Left lobe of liver (tissue), 2 donors: ENCODE data around the gene TUBB4B. TPM values are rescaled to one million over a fixed set of nuclear protein-coding genes. Genes with fewer than 3 reads are reported as not detected.
"Not testable (repeated sequence)": the region's sequence is repeated elsewhere in the genome, so short reads cannot be mapped to it uniquely, and the experiment has no call there.

Experiments
- ATAC-seq: fragments of 200-7000 bp; cut with Tn5 transposase; one replicate; pipeline ENCODE4 v1.9.1; 2020; ENCODE audit warnings: mild to moderate bottlenecking, moderate library complexity
- DNase-seq: peaks from one replicate; pipeline ENCODE4 v3.0.0-alpha.2; 2020; ENCODE audit warnings: low spot score
- total RNA-seq: library from RNA; stranded (reverse); gene quantifications from one replicate; pipeline ENCODE4 v1.2.1, GENCODE V29; 2021
- donor health status: DM: no; HTN: no; CAD: no; lungs with moderate emphysema.
- donor health status: DM: no; HTN: yes; CAD: no.

TUBB4B gene
- total RNA-seq, 1 donor from 2014 or later: 123 TPM

GRCh38 chr9:137250329-137251193 lies 9.5 kb downstream of the TUBB4B start:
- no peak for DNase-seq

DNA sequence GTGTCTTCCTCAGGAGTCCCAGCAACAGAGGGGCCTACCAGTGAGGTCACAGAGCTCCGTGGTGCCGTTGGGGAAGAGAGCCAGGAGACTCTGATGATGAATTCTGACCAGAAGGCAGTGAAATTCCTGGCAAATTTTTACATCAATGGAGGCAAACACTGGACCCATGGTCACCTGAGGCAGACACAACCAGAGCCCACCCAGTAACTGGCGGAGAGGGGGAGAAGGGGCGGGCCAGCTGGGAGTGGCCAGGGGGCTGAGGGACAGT lies 10.0 kb downstream of the TUBB4B start, which contains the start of gene STPG3:
STPG3 (plus strand) TSS at position 93 of the 268 bp plus-strand sequence; CDS start at position 94, 1 bp downstream.
- no peak for DNase-seq
- ATAC-seq: no peak

More at GRCh38 chr9:137250329-137251193, 9.5 kb downstream of the TUBB4B start:
- no peak for ATAC-seq

DNA sequence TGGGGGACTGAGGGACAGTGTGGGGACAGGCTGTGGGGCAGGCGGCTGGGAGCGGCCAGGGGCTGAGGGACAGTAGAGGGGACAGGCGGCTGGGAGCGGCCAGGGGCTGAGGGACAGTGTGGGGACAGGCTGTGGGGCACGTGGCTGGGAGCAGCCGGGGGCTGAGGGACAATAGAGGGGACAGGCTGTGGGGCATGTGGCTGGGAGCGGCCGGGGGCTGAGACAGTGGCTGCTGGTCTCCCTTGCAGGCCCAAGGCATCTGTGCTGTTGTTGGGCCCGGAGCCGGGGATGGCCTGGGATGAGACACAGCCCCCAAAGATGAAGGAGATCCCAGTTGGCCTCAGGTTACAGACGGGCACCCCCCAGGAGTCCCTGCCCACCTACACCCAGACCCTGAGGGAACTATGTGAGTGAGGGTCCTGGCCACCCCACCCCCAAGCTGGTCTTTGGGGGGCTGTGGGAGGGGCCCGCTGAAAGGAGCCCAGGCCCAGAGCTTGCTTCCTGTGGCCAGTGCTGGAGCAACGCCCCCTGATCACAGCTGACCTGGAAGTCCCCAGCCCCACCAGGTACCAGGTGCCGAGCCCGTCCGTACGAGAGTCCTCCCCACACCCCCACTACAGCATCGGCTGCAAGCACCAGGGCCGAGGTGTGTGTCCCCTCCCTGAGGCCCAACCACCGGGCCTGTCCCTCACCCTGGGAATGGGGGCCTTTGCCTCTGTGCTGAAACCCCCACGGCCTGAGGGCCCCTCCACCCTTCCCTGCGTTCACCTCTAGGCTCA lies 10.6 kb downstream of the TUBB4B start:
- DNase-seq: no peak
- ATAC-seq: no peak

- ATAC-seq (no peak), DNase-seq (no peak)
Observed at GRCh38 chr9:137252555-137253506, 11.7 kb downstream of the TUBB4B start.

DNA sequence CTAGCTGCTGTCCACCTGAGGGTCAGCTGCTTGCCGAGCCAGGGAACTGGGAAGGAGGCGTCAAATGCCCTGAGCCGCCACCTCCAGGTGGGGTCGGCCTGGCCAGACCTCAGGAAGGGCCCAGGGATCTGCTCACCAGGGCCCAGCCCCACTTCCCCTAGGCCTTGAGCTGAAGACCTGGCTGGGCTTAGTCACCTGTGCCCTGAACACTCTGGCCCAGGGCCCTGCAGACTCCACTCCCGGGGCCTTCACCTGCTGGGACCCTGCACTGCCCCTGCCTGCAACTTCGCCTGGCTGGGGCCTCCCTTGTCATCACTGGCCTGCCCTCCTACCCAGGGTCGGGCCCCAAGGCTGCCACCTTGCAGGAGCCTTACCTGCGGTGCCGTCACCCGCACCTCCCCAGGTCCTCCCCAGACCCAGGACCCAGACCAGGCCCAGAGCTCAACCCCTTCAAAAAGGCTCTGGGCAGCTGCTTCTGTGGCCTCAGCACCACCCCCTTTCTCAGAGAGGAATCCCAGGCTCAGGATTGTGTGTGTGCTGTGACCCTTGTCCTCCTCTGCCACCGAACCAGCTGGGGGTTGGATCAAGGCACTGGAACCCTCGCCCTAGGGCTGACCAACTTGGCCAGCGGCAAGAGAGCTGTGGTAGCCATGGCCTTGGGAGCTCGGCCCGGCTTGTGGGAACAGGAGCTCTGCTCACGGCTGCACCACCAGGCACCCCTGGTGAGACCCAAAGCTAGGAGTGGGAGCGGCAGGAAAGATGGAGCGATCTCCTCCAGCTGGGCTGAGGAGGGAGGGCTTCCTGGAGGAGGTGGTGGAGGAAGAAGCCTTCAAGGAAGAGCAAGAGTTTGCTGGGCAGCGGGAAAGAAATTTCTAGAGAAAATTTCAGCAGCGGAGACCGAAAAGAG lies 12.9 kb downstream of the TUBB4B start:
- DNase-seq (peak; percentile 82), ATAC-seq (peak; percentile 74)

DNA sequence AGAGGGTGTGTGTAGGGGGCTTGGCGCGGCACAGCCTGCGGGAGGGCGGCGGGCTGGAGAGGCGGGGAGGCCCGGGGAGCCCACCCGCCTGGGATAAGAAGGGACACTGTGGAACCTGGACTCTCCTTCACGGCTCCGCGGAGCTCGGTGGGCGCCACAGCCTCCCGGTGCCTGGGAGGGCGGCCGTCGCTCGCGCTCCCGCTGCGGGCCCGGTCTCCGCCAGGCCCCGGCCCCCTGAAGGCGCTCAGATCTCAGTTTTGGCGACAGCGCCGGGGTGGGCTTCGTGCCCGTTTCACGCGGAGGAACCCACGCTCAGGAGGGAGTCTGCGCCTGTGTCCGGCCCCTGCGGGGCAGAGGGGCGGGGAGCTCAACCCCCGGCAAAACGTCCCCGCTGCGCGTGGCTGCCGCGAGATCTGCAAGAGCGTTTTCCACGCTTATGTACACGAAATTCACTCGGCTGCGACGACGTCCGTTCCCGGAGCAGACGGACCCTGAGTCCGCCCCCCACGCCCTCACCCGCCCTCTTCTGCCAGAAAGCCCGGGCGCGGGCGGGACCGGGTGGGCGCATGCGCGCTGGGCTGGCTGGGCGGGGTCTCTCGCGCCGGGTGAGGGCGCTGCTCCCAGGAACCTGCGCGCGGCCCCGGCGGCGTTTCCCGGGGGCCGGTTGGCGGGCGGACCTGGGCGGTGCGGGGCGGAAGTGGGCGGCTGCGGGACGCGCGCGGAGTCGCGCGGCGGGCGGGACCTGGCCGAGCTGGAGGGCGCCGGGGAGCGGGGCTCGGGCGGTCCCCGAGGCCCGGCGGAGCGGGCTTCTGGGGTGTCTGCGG lies 13.7 kb downstream of the TUBB4B start, which contains the start of gene NELFB:
NELFB (plus strand) TSS at position 704 of the 824 bp plus-strand sequence.
- peak; percentile 83 for ATAC-seq

GRCh38 chr9:137255448-137256114 lies 14.5 kb downstream of the TUBB4B start:
- DNase-seq (no peak), ATAC-seq (peak; percentile 24)

More for the DNA sequence above, 13.7 kb downstream of the TUBB4B start, which contains the start of gene NELFB:
- peak; percentile 97 for DNase-seq

DNA sequence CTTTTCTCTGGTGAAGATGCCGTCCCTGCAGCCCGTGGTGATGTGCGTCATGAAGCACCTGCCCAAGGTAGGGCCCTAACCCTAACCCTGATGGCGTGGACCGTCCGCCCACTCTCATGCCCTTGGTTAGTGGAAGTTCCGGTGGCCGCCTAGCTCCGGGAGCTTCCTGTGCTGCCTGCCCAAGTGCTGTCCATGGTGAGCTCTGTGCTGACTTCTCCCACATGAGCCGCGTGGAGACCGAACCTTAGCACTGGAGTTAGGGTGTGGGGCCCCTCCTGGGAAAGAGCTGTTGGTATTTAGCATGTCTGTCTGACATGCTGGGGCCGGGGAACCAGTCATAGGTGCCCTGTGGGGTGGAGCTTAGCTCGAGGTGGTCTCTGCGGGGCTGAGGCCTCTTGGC lies 15.3 kb downstream of the TUBB4B start:
- DNase-seq (no peak), ATAC-seq (no peak)

- DNase-seq (no peak), ATAC-seq (no peak)
Observed at GRCh38 chr9:137256856-137257255, 15.8 kb downstream of the TUBB4B start.

- ATAC-seq: not testable (repeated sequence)
- DNase-seq: peak; percentile 48
Observed at GRCh38 chr9:137262173-137262908, 21.3 kb downstream of the TUBB4B start.

GRCh38 chr9:137262909-137263285 lies 21.8 kb downstream of the TUBB4B start:
- ATAC-seq: no peak
- no peak for DNase-seq

DNA sequence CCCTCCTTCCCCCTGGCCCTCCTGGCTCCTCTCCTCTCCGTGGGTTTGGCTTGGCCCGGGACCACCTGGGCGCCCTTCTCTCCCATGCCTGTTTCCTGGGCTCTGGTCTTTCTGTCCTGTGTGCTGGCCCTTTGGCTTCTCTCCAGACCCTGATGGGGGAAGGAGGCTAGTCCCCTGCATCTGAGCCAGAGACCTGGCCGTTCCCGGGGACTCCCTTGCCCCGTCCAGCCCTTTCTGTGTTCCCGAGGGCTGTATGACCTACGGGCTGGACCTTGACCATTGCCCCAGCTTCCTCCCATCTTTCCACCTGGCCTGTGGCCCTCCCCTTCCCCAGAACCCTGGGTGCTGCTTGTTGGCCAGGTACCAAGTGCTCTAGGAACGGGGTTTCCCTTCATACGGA lies 22.4 kb downstream of the TUBB4B start:
- peak; percentile 17 for ATAC-seq
- DNase-seq: no peak

- DNase-seq: no peak
Observed at GRCh38 chr9:137264067-137264466, 23.0 kb downstream of the TUBB4B start.

DNA sequence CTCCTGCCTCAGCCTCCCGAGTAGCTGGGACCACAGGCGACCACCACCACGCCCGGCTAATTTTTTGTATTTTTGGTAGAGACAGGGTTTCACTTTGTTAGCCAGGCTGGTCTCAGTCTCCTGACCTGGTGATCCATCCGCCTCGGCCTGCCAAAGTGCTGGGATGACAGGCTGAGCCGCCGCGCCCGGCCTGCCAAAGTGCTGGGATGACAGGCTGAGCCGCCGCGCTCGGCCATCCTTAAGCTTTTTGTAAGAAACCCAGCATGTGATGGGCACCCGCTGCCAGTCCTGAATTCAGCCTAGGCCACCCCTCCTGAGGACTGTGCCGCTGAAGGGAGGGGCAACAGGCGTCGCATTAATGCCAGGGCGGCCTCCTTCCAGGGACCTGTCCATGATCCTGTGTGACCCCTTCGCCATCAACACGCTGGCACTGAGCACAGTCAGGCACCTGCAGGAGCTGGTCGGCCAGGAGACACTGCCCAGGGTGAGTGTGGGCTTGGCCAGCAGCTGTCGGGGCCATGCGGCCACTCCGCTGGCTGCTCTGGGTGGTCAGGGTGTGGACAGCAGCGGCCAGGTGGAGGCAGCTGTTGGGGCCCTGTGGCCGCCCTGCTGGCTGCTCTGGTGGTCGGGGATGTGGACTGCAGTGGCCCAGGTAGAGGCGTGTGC lies 24.5 kb downstream of the TUBB4B start:
- DNase-seq: no peak
- ATAC-seq: no peak

More at GRCh38 chr9:137264067-137264466, 23.0 kb downstream of the TUBB4B start:
- no peak for ATAC-seq

DNA sequence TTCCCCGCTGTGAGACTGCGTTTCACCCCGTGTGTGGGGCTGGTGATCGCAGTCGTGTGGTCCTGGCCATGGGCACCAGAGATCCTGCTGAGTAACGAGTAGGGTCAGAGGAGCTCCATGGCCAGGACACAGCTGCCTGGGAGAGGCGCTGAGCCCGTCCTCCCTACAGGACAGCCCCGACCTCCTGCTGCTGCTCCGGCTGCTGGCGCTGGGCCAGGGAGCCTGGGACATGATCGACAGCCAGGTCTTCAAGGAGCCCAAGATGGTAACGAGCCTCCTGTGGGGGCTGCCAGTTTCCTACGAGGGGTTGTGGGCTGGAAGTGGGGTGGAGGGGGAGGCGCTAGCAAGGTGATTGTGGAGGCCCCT lies 25.1 kb downstream of the TUBB4B start:
- ATAC-seq (no peak), DNase-seq (peak; percentile 49)

DNA sequence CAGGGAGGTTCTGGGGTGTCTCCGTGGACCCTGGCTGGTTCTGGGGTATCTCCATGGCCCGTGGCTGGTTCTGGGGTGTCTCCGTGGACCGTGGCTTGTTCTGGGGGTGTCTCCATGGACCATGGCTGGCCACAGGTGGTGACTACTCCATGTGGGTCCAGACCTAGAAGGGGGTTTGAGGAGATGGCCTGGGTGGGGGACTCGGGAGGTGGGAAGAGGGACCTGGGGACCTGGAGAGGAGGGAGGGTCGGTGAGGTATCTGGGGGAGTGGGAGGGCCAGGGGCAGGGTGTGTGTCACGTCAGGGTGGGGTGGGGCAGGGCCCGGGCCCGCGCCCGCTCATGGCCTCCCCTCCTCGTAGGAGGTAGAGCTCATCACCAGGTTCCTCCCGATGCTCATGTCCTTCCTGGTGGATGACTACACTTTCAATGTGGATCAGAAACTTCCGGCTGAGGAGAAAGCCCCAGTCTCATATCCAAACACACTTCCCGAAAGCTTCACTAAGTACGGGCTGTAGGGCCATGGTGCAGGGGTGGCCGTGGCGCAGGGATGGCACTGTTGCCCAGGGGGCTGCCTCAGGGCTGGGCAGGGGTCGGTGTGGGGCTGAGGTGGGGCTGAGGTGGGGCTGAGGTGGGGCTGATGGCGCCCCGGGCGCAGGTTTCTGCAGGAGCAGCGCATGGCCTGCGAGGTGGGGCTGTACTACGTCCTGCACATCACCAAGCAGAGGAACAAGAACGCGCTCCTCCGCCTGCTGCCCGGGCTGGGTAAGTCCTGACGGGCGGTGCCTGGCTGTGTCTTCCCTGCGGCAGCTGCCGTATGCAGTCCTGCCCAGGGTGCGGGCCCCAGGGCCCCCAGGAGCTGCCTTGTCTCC lies 25.7 kb downstream of the TUBB4B start:
- ATAC-seq: no peak
- DNase-seq: no peak
